Prostate gland (tissue), 2 donors: Measurements from ENCODE around the gene HIBADH. TPM values are rescaled to one million over a fixed set of nuclear protein-coding genes. Genes with fewer than 3 reads are reported as not detected.
"Not testable (repeated sequence)": the region's sequence is repeated elsewhere in the genome, so short reads cannot be mapped to it uniquely, and the experiment has no call there.

Experiments
- DNase-seq: peaks from one replicate; pipeline ENCODE4 v3.0.0-alpha.2; 2019; ENCODE audit warnings: low spot score
- H3K27ac ChIP-seq, 2 donors: fragments of 200-600 bp; sonication (generic); 2 replicates each; pipeline ENCODE4 v1.5.1; 2017 to 2019
- H3K27me3 ChIP-seq: fragments of 200-600 bp; sonication (generic); replicated peaks from 2 replicates; pipeline ENCODE4 v1.5.1; 2019; ENCODE audit not compliant: insufficient read depth
- H3K36me3 ChIP-seq, 2 donors: fragments of 200-600 bp; sonication (generic); 1 replicate in 1 of 2; 2 replicates in 1 of 2; pipeline versions ENCODE4 v1.5.1 to v1.8.1; 2017 to 2019
- H3K4me1 ChIP-seq: fragments of 200-600 bp; sonication (generic); replicated peaks from 2 replicates; pipeline ENCODE4 v1.5.1; 2019
- H3K4me3 ChIP-seq, 2 donors: fragments of 200-600 bp; sonication (generic); 2 replicates each; pipeline ENCODE4 v1.5.1; 2017 to 2019
- H3K9me3 ChIP-seq: fragments of 200-600 bp; sonication (generic); 2 replicates; pipeline ENCODE4 v1.5.1; 2017
- POLR2A ChIP-seq: fragments of 450-650 bp; IDR thresholded peaks from one replicate; pipeline ENCODE4 v1.6.1; 2016; ENCODE audit warnings: antibody characterized with exemption, mild to moderate bottlenecking
- POLR2AphosphoS5 ChIP-seq: sonication (generic); formaldehyde crosslinking; IDR thresholded peaks from one replicate; pipeline ENCODE4 v1.6.1; 2017; ENCODE audit warnings: antibody characterized with exemption
- WGBS: methylation state at CpG from one replicate; pipeline ENCODE4 v1.1.5; 2018; 5-methylcytosine and 5-hydroxymethylcytosine counted together
- intact Hi-C: fragments of 100-400 bp; cut with DNase I; formaldehyde crosslinking; loops from one replicate; pipeline ENCODE4 v1.14.2; 2022
- total RNA-seq, 2 donors: library from RNA; depleted of rRNA; stranded (reverse); fragments of >200 nt; gene quantifications; one replicate each; pipeline ENCODE4 v1.1.0, GENCODE V29; 2016
- TF ChIP-seq, protein P1 (sequence below), 4 experiments: fragments of 200-600 bp in 2 of 4; fragments of 450-650 bp in 2 of 4; sonication (generic) in 2 of 4; IDR thresholded peaks; 1 replicate in 3 of 4; 2 replicates in 1 of 4; pipeline ENCODE4 v1.5.1; 2016 to 2019; ENCODE audit warnings: antibody characterized with exemption in 4 of 4, mild to moderate bottlenecking in 2 of 4, moderate library complexity in 2 of 4

HIBADH gene
- total RNA-seq, 2 donors from 2014 or later = 78.2 to 80.5 TPM

GRCh38 chr7:27518561-27519350 lies 143.9 kb downstream of the HIBADH start:
- Histone ChIP-seq H3K27me3 (no peaks in the 10 kb centered on the region), H3K36me3 (no peaks in the 10 kb centered on the region), H3K4me3 (no peak overlapping the region), H3K27ac (no peak overlapping the region), H3K4me1 (no peaks in the 10 kb centered on the region), H3K9me3 (no peaks in the 10 kb centered on the region)
- TF ChIP-seq POLR2A (no peak), POLR2AphosphoS5 (no peak)
- TF ChIP-seq, protein P1, sequence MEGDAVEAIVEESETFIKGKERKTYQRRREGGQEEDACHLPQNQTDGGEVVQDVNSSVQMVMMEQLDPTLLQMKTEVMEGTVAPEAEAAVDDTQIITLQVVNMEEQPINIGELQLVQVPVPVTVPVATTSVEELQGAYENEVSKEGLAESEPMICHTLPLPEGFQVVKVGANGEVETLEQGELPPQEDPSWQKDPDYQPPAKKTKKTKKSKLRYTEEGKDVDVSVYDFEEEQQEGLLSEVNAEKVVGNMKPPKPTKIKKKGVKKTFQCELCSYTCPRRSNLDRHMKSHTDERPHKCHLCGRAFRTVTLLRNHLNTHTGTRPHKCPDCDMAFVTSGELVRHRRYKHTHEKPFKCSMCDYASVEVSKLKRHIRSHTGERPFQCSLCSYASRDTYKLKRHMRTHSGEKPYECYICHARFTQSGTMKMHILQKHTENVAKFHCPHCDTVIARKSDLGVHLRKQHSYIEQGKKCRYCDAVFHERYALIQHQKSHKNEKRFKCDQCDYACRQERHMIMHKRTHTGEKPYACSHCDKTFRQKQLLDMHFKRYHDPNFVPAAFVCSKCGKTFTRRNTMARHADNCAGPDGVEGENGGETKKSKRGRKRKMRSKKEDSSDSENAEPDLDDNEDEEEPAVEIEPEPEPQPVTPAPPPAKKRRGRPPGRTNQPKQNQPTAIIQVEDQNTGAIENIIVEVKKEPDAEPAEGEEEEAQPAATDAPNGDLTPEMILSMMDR (IDR thresholded peaks at IDR 0.05) = no peak
- WGBS = 28% methylated on average over 4 of the region's 4 CpGs
- intact Hi-C loops = no loop called here
- no peak for DNase-seq

DNA sequence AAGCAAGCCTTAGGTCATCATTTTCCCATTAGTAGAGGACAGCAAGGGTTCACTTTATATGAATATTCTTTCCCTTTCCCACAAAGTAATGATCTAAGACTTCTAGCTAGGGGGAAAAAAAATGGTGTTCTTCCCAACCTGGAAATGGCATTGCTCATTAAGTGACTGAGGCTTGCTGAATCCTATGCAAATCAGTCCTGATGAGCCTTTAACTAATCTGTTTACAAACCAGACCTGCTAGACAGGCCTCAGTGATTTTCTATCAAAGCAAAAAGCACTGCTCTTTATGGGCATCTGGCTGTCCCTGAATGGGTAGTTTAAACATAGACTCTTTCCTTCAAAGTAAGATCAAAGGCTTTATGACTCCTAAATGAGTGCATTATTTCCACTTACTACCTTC lies 146.3 kb downstream of the HIBADH start:
- Histone ChIP-seq H3K4me1 (no peaks in the 10 kb centered on the region), H3K9me3 (no peaks in the 10 kb centered on the region), H3K4me3 (no peak overlapping the region), H3K36me3 (no peaks in the 10 kb centered on the region), H3K27me3 (no peaks in the 10 kb centered on the region), H3K27ac (no peak overlapping the region)
- intact Hi-C loops = no loop called here
- TF ChIP-seq POLR2AphosphoS5 = no peak
- no peak for TF ChIP-seq POLR2A
- TF ChIP-seq, protein P1 (IDR thresholded peaks at IDR 0.05) = no peak
- DNase-seq = no peak

DNA sequence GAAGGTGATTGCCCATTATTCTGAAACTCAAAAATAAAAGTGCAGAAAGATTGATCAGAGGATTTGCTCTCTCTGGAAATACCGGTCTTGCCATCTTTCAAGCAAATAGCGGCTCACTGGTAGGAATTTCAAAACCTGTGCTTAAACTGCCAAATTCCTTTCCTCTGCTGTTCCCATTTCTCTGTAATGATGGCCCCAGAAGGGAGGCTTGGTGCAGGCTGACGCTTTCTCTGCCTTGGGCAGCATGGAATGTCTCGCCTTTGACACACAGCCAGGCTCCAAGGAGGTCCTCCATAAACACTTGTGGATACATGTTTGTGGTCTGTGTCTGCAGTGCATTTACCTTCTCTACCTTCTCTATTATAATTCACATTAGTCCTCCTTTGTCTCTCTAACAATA lies 146.8 kb downstream of the HIBADH start:
- 45% methylated on average over 4 of the region's 4 CpGs for WGBS
- Histone ChIP-seq H3K9me3 (no peaks in the 10 kb centered on the region), H3K27me3 (no peaks in the 10 kb centered on the region), H3K27ac (no peak overlapping the region), H3K4me3 (no peak overlapping the region), H3K36me3 (no peaks in the 10 kb centered on the region), H3K4me1 (no peaks in the 10 kb centered on the region)
- intact Hi-C loops = no loop called here
- peak; percentile 9 for DNase-seq
- TF ChIP-seq POLR2A = no peak
- TF ChIP-seq, protein P1 (IDR thresholded peaks at IDR 0.05) = no peak
- TF ChIP-seq POLR2AphosphoS5 = no peak

- Histone ChIP-seq H3K27me3 (no peaks in the 10 kb centered on the region), H3K36me3 (no peaks in the 10 kb centered on the region), H3K4me1 (no peaks in the 10 kb centered on the region), H3K9me3 (no peaks in the 10 kb centered on the region), H3K4me3 (no peak overlapping the region), H3K27ac (no peak overlapping the region)
- 67% methylated on average over 5 of the region's 5 CpGs for WGBS
- TF ChIP-seq, protein P1 (IDR thresholded peaks at IDR 0.05) = no peak
- no peak for TF ChIP-seq POLR2A
- TF ChIP-seq POLR2AphosphoS5 = no peak
- intact Hi-C loops = no loop called here
- no peak for DNase-seq
Measured at GRCh38 chr7:27514861-27515260, 147.8 kb downstream of the HIBADH start.

- no peaks in the 10 kb centered on the region for H3K4me1 ChIP-seq
- WGBS = 43% methylated on average over 1 of the region's 1 CpG
- TF ChIP-seq, protein P1 (IDR thresholded peaks at IDR 0.05) = no peak
- TF ChIP-seq POLR2AphosphoS5 (no peak), POLR2A (no peak)
- H3K27ac ChIP-seq = no peak overlapping the region
- no peak overlapping the region for H3K4me3 ChIP-seq
- H3K36me3 ChIP-seq = no peaks in the 10 kb centered on the region
- no peak for DNase-seq
- no peaks in the 10 kb centered on the region for H3K9me3 ChIP-seq
- H3K27me3 ChIP-seq = no peaks in the 10 kb centered on the region
- intact Hi-C loops = no loop called here
Measured at GRCh38 chr7:27513885-27514284, 148.8 kb downstream of the HIBADH start.

GRCh38 chr7:27511370-27511769 lies 151.3 kb downstream of the HIBADH start:
- H3K27ac ChIP-seq, H3K36me3 ChIP-seq, DNase-seq, H3K4me1 ChIP-seq, H3K27me3 ChIP-seq, H3K4me3 ChIP-seq, H3K9me3 ChIP-seq, intact Hi-C loops: not testable (repeated sequence)
- WGBS = 100% methylated on average over 1 of the region's 1 CpG
